ENCODE data around the gene SP3. TPM values are rescaled to one million over a fixed set of nuclear protein-coding genes. Genes with fewer than 3 reads are reported as not detected.

Gene SP3
- total RNA-seq, 4 donors from 2014 or later, result 41.9 to 101 (median 81.6) TPM

GRCh38 chr2:173858291-173858731 lies 106.9 kb downstream of the SP3 start:
- no peak overlapping the region for H3K27ac ChIP-seq
- no peak overlapping the region for H3K4me3 ChIP-seq
- H3K4me1 ChIP-seq, result no peaks in the 10 kb centered on the region
- DNase-seq, result no peak
- H3K9me3 ChIP-seq, result no peaks in the 10 kb centered on the region
- in situ Hi-C loops (cut with MboI; ENCODE audit: low pct_ligation_motif_present in 1 of 4, low pct_unique_long_range_greater_than_20kb in 1 of 4, low sequenced_read_pairs in 3 of 4), result no loop called here
- TF ChIP-seq EP300 (IDR thresholded peaks at IDR 0.05; ENCODE audit: low read depth), result no peak
- no peak for TF ChIP-seq POLR2A (IDR thresholded peaks at IDR 0.05)
- no peak for TF ChIP-seq POLR2AphosphoS5 (IDR thresholded peaks at IDR 0.05)
- TF ChIP-seq, protein P1, sequence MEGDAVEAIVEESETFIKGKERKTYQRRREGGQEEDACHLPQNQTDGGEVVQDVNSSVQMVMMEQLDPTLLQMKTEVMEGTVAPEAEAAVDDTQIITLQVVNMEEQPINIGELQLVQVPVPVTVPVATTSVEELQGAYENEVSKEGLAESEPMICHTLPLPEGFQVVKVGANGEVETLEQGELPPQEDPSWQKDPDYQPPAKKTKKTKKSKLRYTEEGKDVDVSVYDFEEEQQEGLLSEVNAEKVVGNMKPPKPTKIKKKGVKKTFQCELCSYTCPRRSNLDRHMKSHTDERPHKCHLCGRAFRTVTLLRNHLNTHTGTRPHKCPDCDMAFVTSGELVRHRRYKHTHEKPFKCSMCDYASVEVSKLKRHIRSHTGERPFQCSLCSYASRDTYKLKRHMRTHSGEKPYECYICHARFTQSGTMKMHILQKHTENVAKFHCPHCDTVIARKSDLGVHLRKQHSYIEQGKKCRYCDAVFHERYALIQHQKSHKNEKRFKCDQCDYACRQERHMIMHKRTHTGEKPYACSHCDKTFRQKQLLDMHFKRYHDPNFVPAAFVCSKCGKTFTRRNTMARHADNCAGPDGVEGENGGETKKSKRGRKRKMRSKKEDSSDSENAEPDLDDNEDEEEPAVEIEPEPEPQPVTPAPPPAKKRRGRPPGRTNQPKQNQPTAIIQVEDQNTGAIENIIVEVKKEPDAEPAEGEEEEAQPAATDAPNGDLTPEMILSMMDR (IDR thresholded peaks at IDR 0.05), result no peak
- H3K36me3 ChIP-seq, result no peaks in the 10 kb centered on the region
- H3K27me3 ChIP-seq, result peaks cover 3% of the 10 kb centered on the region
- WGBS, 2 donors (ENCODE audit: low coverage in 1 of 2), result 58 to 83% methylated on average over 2 to 10 of the region's 10 CpGs
- intact Hi-C loops (cut with DNase I; ENCODE audit: low total_unique reads), result no loop called here

All from transverse colon (tissue), 4 donors.